ENCODE measurements around the gene HELB. TPM values are rescaled to one million over a fixed set of nuclear protein-coding genes. Genes with fewer than 3 reads are reported as not detected.

Gene HELB
- total RNA-seq, 1 experiment from 2014 or later, result 10.7 TPM

GRCh38 chr12:66371982-66372381, 69.7 kb downstream of the HELB start:
- Mint-ChIP-seq H3K27ac (no peak overlapping the region), H3K36me3 (ENCODE audit: insufficient read depth in 1 of 3, low read depth in 3 of 3) (no peaks in the 10 kb centered on the region; a peak in 1 of 7 replicates), H3K27me3 (ENCODE audit: low read depth) (no peaks in the 10 kb centered on the region), H3K4me3 (no peak overlapping the region), H3K9me3 (no peaks in the 10 kb centered on the region), H3K4me1 (no peaks in the 10 kb centered on the region; a peak in 1 of 4 replicates)
- Histone ChIP-seq H3K79me1 (ENCODE audit: insufficient read depth, low read depth, low read length, poor library complexity, severe bottlenecking) (no peaks in the 10 kb centered on the region), H3K9ac (ENCODE audit: extremely low read depth, insufficient read length, low read length) (no peak overlapping the region), H2BK5ac (ENCODE audit: insufficient read length, low read length) (no peak overlapping the region), H3K4me1 (ENCODE audit: insufficient read depth, low read length) (no peaks in the 10 kb centered on the region), H2AFZ (ENCODE audit: low read length) (no peak overlapping the region), H3T11ph (ENCODE audit: low read length) (no peak overlapping the region), H4K8ac (replicated peaks; ENCODE audit: insufficient read length, low read depth, low read length) (no peak overlapping the region), H3K56ac (ENCODE audit: insufficient read length, low read depth, low read length) (no peak overlapping the region), H3K4ac (ENCODE audit: low read depth, low read length) (no peak overlapping the region), H3K79me2 (ENCODE audit: insufficient read depth, low read length) (no peaks in the 10 kb centered on the region), H3K23me2 (ENCODE audit: insufficient read length, low read depth, low read length, poor library complexity, severe bottlenecking) (no peaks in the 10 kb centered on the region), H3K27ac (ENCODE audit: insufficient read length, low read depth, low read length) (no peak overlapping the region), H4K91ac (ENCODE audit: insufficient read length, low read depth, low read length) (no peak overlapping the region), H2AK5ac (ENCODE audit: insufficient read length, low read length) (no peak overlapping the region), H3K9me3 (ENCODE audit: control insufficient read depth, low read depth, low read length) (no peaks in the 10 kb centered on the region), H4K5ac (ENCODE audit: insufficient read length, low read depth, low read length) (no peak overlapping the region), H2BK20ac (ENCODE audit: low read depth, low read length, poor library complexity, severe bottlenecking) (no peak overlapping the region), H2BK120ac (ENCODE audit: low read depth, low read length, poor library complexity, severe bottlenecking) (no peak overlapping the region), H3K27me3 (ENCODE audit: insufficient read depth, low read length) (no peaks in the 10 kb centered on the region), H4K20me1 (ENCODE audit: control insufficient read depth, insufficient read depth, insufficient read length) (no peaks in the 10 kb centered on the region), H3K23ac (ENCODE audit: insufficient read length, low read depth, low read length) (no peak overlapping the region), H3K14ac (ENCODE audit: insufficient read depth, low read length) (no peak overlapping the region), H2BK12ac (ENCODE audit: insufficient read length, low read depth, low read length) (no peak overlapping the region), H3K18ac (ENCODE audit: insufficient read length, low read depth, low read length) (no peak overlapping the region), H3K4me2 (ENCODE audit: insufficient read depth, insufficient read length, low read length) (no peak overlapping the region), H2BK15ac (ENCODE audit: low read depth, low read length) (no peak overlapping the region)
- no peak for TF ChIP-seq CTCF (conservative IDR thresholded peaks at IDR 0.05)
- no CpG with 5 or more reads among the region's 2 CpGs for WGBS (ENCODE audit: extremely low coverage, insufficient read length, low lambda C conversion rate)
- DNase-seq, result no peak

All from H9 (cell line).